GM23248 (cell line): ENCODE data around the gene TREM1.

ENCODE experiments used
- EZH2 ChIP-seq: fragments of 200-600 bp; sonication (generic); IDR thresholded peaks from 2 replicates; pipeline ENCODE4 v1.6.1; 2018; ENCODE audit warnings: antibody characterized with exemption, mild to moderate bottlenecking; ENCODE audit not compliant: insufficient read depth, poor library complexity, severe bottlenecking
- EZH2phosphoT487 ChIP-seq: fragments of 200-600 bp; sonication (generic); IDR thresholded peaks from 2 replicates; pipeline ENCODE4 v1.6.1; 2018; ENCODE audit warnings: antibody characterized with exemption, moderate library complexity, mild to moderate bottlenecking, low read depth; ENCODE audit not compliant: insufficient read depth

- TF ChIP-seq EZH2 (no peak), EZH2phosphoT487 (no peak)
Observed at GRCh38 chr6:41262401-41262800, 24.1 kb downstream of the TREM1 start.
